HCT116 (cell line): ENCODE results near the gene MAB21L3. TPM values are rescaled to one million over a fixed set of nuclear protein-coding genes. Genes with fewer than 3 reads are reported as not detected.
A peak's percentile ranks its signal among the peaks of the same experiment; 100 is the strongest.

Experiments used
- ATAC-seq: fragments of 200-7000 bp; cut with Tn5 transposase; 2 replicates; pipeline ENCODE4 v1.9.1; 2020; ENCODE audit warnings: mild to moderate bottlenecking, moderate library complexity
- BruUV-seq: library from RNA; stranded (reverse); fragments of 400-500 nt; replicated peaks from 2 replicates; lab custom pipeline; 2021; lab: Mats Ljungman, UMichigan
- CTCF ChIA-PET: fragments of 300-600 bp; sonication (Branson Sonifier 250); formaldehyde crosslinking; loops from one replicate; lab custom pipeline; 2021; ENCODE audit warnings: antibody characterized with exemption; lab: Charles Lee
- POLR2A ChIA-PET: fragments of 300-600, 350-600 bp; sonication (Branson Sonifier 250); formaldehyde crosslinking; loops from one replicate; lab custom pipeline; 2021; ENCODE audit warnings: antibody characterized with exemption; lab: Charles Lee
- RAD21 ChIA-PET, 2 experiments: fragments of 300-600 bp; sonication (Branson Sonifier 250); formaldehyde crosslinking; loops; one replicate each; lab custom pipeline; 2023; ENCODE audit warnings: low total read pairs in 2 of 2; ENCODE audit not compliant: uncharacterized antibody in 2 of 2, unreplicated experiment in 2 of 2, low non-redundant PET in 1 of 2; lab: Charles Lee
- DNase-seq: peaks from one replicate; pipeline ENCODE4 v3.0.0-alpha.2; 2010; ENCODE audit warnings: low read depth, low spot score
- H2AFZ ChIP-seq: fragments of 200-600 bp; shearing (Covaris generic), sonication (generic); 2 replicates; pipeline ENCODE4 v1.6.1; 2017; ENCODE audit warnings: low read depth, mixed run types, mixed read lengths, antibody characterized with exemption, low read length; ENCODE audit not compliant: poor library complexity, severe bottlenecking
- H3K27ac ChIP-seq: 2 replicates; pipeline ENCODE4 v1.5.1; 2012; ENCODE audit warnings: low read depth, low read length
- H3K27me3 ChIP-seq: fragments of 200-600 bp; sonication (generic); 2 replicates; pipeline ENCODE4 v1.6.1; 2016; ENCODE audit warnings: mixed run types, low read length, mixed read lengths; ENCODE audit not compliant: insufficient read depth
- H3K36me3 ChIP-seq, 2 experiments: fragments of 200-500 bp in 1 of 2; fragments of 200-600 bp in 1 of 2; sonication (Bioruptor generic) in 1 of 2; sonication (generic) in 1 of 2; 2 replicates each; pipeline versions ENCODE4 v1.5.1 to v1.6.1; 2014 to 2016; ENCODE audit warnings: low read length in 2 of 2, inconsistent platforms in 1 of 2, mixed read lengths in 1 of 2, mixed run types in 1 of 2; ENCODE audit not compliant: insufficient read depth in 2 of 2, control insufficient read depth in 1 of 2
- H3K4me1 ChIP-seq, 2 experiments: fragments of 200-600 bp in 1 of 2; sonication (generic) in 1 of 2; 2 replicates each; pipeline versions ENCODE4 v1.5.1 to v1.6.1; 2012 to 2017; ENCODE audit warnings: low read length in 2 of 2, inconsistent platforms in 1 of 2, mild to moderate bottlenecking in 1 of 2, mixed read lengths in 1 of 2, mixed run types in 1 of 2, moderate library complexity in 1 of 2; ENCODE audit not compliant: insufficient read depth in 2 of 2, control insufficient read depth in 1 of 2
- H3K4me2 ChIP-seq: fragments of 200-600 bp; sonication (generic); 2 replicates; pipeline ENCODE4 v1.6.1; 2017; ENCODE audit warnings: mixed run types, low read length, mixed read lengths
- H3K4me3 ChIP-seq, 2 experiments: fragments of 200-600 bp in 1 of 2; sonication (generic) in 1 of 2; replicated peaks in 1 of 2; 2 replicates each; pipeline ENCODE4 v1.5.1; 2011 to 2016; ENCODE audit warnings: low read length in 2 of 2, control low read depth in 1 of 2, low read depth in 1 of 2, mild to moderate bottlenecking in 1 of 2, mixed read lengths in 1 of 2, mixed run types in 1 of 2
- H3K79me2 ChIP-seq: fragments of 200-600 bp; sonication (generic); 2 replicates; pipeline ENCODE4 v1.6.1; 2017; ENCODE audit warnings: mild to moderate bottlenecking, mixed run types, low read length, moderate library complexity, mixed read lengths; ENCODE audit not compliant: insufficient read depth
- H3K9ac ChIP-seq: fragments of 200-600 bp; sonication (generic); 2 replicates; pipeline ENCODE4 v1.6.1; 2016; ENCODE audit warnings: low read length, mixed read lengths
- H3K9me2 ChIP-seq: fragments of 200-600 bp; sonication (generic), shearing (Covaris generic); 2 replicates; pipeline ENCODE4 v1.6.1; 2017; ENCODE audit warnings: mixed run types, mild to moderate bottlenecking, moderate library complexity; ENCODE audit not compliant: insufficient read depth
- H3K9me3 ChIP-seq, 2 experiments: fragments of 200-500 bp in 1 of 2; fragments of 200-600 bp in 1 of 2; sonication (Bioruptor generic) in 1 of 2; sonication (generic) in 1 of 2; 2 replicates each; pipeline ENCODE4 v1.6.1; 2014 to 2017; ENCODE audit warnings: low read length in 2 of 2, mixed read lengths in 2 of 2, inconsistent platforms in 1 of 2, low read depth in 1 of 2, mild to moderate bottlenecking in 1 of 2, mixed run types in 1 of 2, moderate library complexity in 1 of 2; ENCODE audit not compliant: control insufficient read depth in 1 of 2, insufficient read depth in 1 of 2
- H4K20me1 ChIP-seq: fragments of 200-600 bp; sonication (generic), shearing (Covaris generic); 2 replicates; pipeline ENCODE4 v1.6.1; 2017; ENCODE audit warnings: mixed run types, mild to moderate bottlenecking, moderate library complexity; ENCODE audit not compliant: insufficient read depth
- EZH2 ChIP-seq: fragments of 200-600 bp; sonication (generic); IDR thresholded peaks from 2 replicates; pipeline ENCODE4 v1.6.1; 2017; ENCODE audit warnings: antibody characterized with exemption, mixed run types
- EZH2phosphoT487 ChIP-seq: fragments of 200-600 bp; IDR thresholded peaks from 2 replicates; pipeline ENCODE4 v1.6.1; 2018; ENCODE audit warnings: antibody characterized with exemption, borderline replicate concordance
- RAD21 ChIP-seq: IDR thresholded peaks from 2 replicates; pipeline ENCODE4 v1.6.1; 2012; ENCODE audit warnings: low read depth, mild to moderate bottlenecking
- REST ChIP-seq: IDR thresholded peaks from 2 replicates; pipeline ENCODE4 v1.6.1; 2012; ENCODE audit warnings: low read depth
- SIN3A ChIP-seq: IDR thresholded peaks from 2 replicates; pipeline ENCODE4 v1.6.1; 2012; ENCODE audit warnings: low read depth
- SP1 ChIP-seq: IDR thresholded peaks from 2 replicates; pipeline ENCODE4 v1.6.1; 2012; ENCODE audit warnings: low read depth
- TCF7L2 ChIP-seq: IDR thresholded peaks from 2 replicates; pipeline ENCODE4 v1.7.0; 2011; ENCODE audit warnings: borderline replicate concordance, inconsistent platforms; ENCODE audit not compliant: insufficient read depth, insufficient read length; ENCODE audit errors: extremely low read depth
- ZNF274 ChIP-seq: fragments of 200-500 bp; sonication (Bioruptor generic); IDR thresholded peaks from 2 replicates; pipeline ENCODE4 v1.6.1; 2014; ENCODE audit warnings: mild to moderate bottlenecking, low read depth, low read length, inconsistent platforms
- intact Hi-C: fragments of 100-400 bp; cut with micrococcal nuclease; formaldehyde crosslinking; loops from 2 replicates; pipeline ENCODE4 v1.10.0; 2022
- total RNA-seq: library from RNA; stranded (reverse); gene quantifications from one replicate; pipeline ENCODE4 v1.2.1, GENCODE V29; 2021; ENCODE audit not compliant: unreplicated experiment

MAB21L3 gene
- total RNA-seq, 1 experiment from 2014 or later = not detected

- TF ChIP-seq SIN3A (no peak), RAD21 (no peak), EZH2 (no peak), SP1 (no peak), TCF7L2 (no peak), ZNF274 (no peak), REST (no peak), EZH2phosphoT487 (no peak)
- H3K9ac ChIP-seq = no peak overlapping the region
- peaks cover 0 to 11% of the 10 kb centered on the region in 2 experiments; a peak in 2 of 4 replicates for H3K4me1 ChIP-seq
- ChIA-PET RAD21 (no interaction called here), CTCF (no interaction called here), POLR2A (no interaction called here)
- intact Hi-C loops = no loop called here
- no peaks in the 10 kb centered on the region for H3K27me3 ChIP-seq
- H2AFZ ChIP-seq = no peak overlapping the region
- no TSS peak for BruUV-seq
- peak overlapping the region; percentile 25; the same call in 1 of the 2 replicates for H3K4me2 ChIP-seq
- no peaks in the 10 kb centered on the region for H3K9me3 ChIP-seq
- H3K36me3 ChIP-seq = no peaks in the 10 kb centered on the region
- H3K9me2 ChIP-seq = no peaks in the 10 kb centered on the region
- H3K4me3 ChIP-seq = no peak overlapping the region
- ATAC-seq = peak; percentile 60; the same call in 1 of the 2 replicates
- H3K79me2 ChIP-seq = no peaks in the 10 kb centered on the region
- no peak overlapping the region for H3K27ac ChIP-seq
- DNase-seq = no peak
- no peaks in the 10 kb centered on the region for H4K20me1 ChIP-seq
Measured at GRCh38 chr1:116115476-116116439, 4.6 kb downstream of the MAB21L3 start.
